ENCODE results near the gene TMEM181. TPM values are rescaled to one million over a fixed set of nuclear protein-coding genes. Genes with fewer than 3 reads are reported as not detected.
"Not testable (repeated sequence)": the region's sequence is repeated elsewhere in the genome, so short reads cannot be mapped to it uniquely, and the experiment has no call there.

Gene TMEM181
- total RNA-seq, 1 experiment from 2014 or later, result 41.3 TPM

GRCh38 chr6:158618289-158618688 lies 58.4 kb downstream of the TMEM181 start:
- peaks cover 35% of the 10 kb centered on the region for H3K36me3 ChIP-seq
- H3K9me3 ChIP-seq (replicated peaks); H3K27ac ChIP-seq; H3K27me3 ChIP-seq (replicated peaks); H3K4me1 ChIP-seq (replicated peaks); DNase-seq (ENCODE audit: low read depth in 1 of 2, low spot score in 2 of 2); H3K4me3 ChIP-seq: not testable (repeated sequence)

- Histone ChIP-seq H3K4me3 (no peak overlapping the region), H3K4me1 (replicated peaks) (no peaks in the 10 kb centered on the region), H3K27me3 (replicated peaks) (no peaks in the 10 kb centered on the region), H3K9me3 (replicated peaks) (no peaks in the 10 kb centered on the region), H3K27ac (no peak overlapping the region), H3K36me3 (peaks cover 37% of the 10 kb centered on the region)
- no peak for DNase-seq (ENCODE audit: low read depth in 1 of 2, low spot score in 2 of 2)
Observed at GRCh38 chr6:158619922-158620801, 60.3 kb downstream of the TMEM181 start.

GRCh38 chr6:158620963-158621693 lies 61.2 kb downstream of the TMEM181 start:
- H3K4me1 ChIP-seq (replicated peaks), result no peaks in the 10 kb centered on the region
- no peak for DNase-seq (ENCODE audit: low read depth in 1 of 2, low spot score in 2 of 2)
- no peak overlapping the region for H3K4me3 ChIP-seq
- H3K9me3 ChIP-seq (replicated peaks), result no peaks in the 10 kb centered on the region
- H3K27me3 ChIP-seq (replicated peaks), result no peaks in the 10 kb centered on the region
- H3K36me3 ChIP-seq, result peaks cover 36% of the 10 kb centered on the region
- no peak overlapping the region for H3K27ac ChIP-seq

GRCh38 chr6:158621694-158622544 lies 62.0 kb downstream of the TMEM181 start:
- Histone ChIP-seq H3K27me3 (replicated peaks) (no peaks in the 10 kb centered on the region), H3K4me1 (replicated peaks) (no peaks in the 10 kb centered on the region), H3K4me3 (no peak overlapping the region), H3K36me3 (peaks cover 40% of the 10 kb centered on the region), H3K27ac (no peak overlapping the region), H3K9me3 (replicated peaks) (no peaks in the 10 kb centered on the region)
- no peak for DNase-seq (ENCODE audit: low read depth in 1 of 2, low spot score in 2 of 2)

GRCh38 chr6:158622545-158623190 lies 62.8 kb downstream of the TMEM181 start:
- Histone ChIP-seq H3K4me1 (replicated peaks) (no peaks in the 10 kb centered on the region), H3K9me3 (replicated peaks) (no peaks in the 10 kb centered on the region), H3K36me3 (peaks cover 45% of the 10 kb centered on the region), H3K27ac (no peak overlapping the region), H3K27me3 (replicated peaks) (no peaks in the 10 kb centered on the region), H3K4me3 (no peak overlapping the region)
- no peak for DNase-seq (ENCODE audit: low read depth in 1 of 2, low spot score in 2 of 2)

- DNase-seq (ENCODE audit: low read depth in 1 of 2, low spot score in 2 of 2), result no peak
- H3K9me3 ChIP-seq (replicated peaks), result no peaks in the 10 kb centered on the region
- no peaks in the 10 kb centered on the region for H3K4me1 ChIP-seq (replicated peaks)
- H3K36me3 ChIP-seq, result peaks cover 50% of the 10 kb centered on the region
- no peaks in the 10 kb centered on the region for H3K27me3 ChIP-seq (replicated peaks)
- no peak overlapping the region for H3K27ac ChIP-seq
- no peak overlapping the region for H3K4me3 ChIP-seq
Observed at GRCh38 chr6:158624684-158625682, 65.1 kb downstream of the TMEM181 start.

DNA sequence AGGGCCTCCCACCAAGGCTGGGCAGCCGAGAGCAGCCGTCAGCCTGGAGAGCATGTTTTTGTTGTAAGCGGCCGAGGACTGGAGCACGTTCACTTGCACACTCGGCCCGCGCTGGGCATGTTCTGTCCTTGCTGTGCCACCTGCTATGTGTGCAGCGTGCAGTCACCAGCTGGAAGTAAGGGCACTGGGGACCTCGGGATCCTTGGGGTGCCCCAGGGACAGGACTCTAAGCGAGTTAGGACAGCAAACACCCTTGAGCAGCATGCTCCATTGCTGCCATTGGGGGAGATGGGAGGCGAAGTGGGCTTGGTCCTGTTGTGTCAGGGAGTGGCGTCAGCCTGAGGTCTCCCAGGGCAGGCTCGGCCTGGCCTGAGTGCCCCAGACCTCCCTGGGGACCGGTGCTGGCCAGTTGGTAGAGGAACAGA lies 66.0 kb downstream of the TMEM181 start:
- Histone ChIP-seq H3K36me3 (peaks cover 55% of the 10 kb centered on the region), H3K4me1 (replicated peaks) (peaks cover 2% of the 10 kb centered on the region), H3K9me3 (replicated peaks) (no peaks in the 10 kb centered on the region)

DNA sequence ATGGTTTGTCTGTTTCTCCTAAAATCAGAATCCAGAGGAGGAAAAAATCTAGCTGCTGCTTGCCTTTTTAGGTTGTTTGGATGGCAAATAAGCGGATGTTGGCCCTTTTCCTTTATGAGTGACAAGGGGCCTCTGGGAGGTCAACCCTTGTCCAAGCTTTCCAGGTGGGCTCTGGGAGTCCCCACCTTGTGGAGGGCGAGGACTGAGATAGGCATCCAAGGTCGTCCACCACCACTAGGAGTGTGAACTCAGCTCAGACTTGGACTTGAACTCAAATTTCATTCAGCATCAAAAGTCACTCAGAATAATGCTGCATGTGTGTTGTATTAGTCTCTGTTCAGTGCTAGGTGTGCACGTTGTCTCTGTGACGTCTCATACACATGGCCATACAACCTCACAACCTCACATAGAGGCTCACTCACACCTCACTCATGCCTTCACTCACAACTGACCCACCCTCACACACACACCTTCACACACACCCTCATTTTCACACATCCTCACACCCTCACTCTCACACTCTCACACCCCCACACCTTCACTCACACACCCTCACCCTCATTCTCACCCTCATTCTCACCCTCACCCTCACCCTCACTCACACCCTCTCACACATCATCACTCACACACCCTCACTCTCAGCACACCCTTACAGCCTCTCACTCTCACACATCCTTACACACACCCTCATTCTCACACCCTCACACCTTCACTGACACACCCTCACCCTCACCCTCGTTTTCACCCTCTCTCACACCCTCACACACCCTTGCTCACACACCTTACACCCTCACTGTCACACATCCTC lies 66.7 kb downstream of the TMEM181 start:
- no peak overlapping the region for H3K27ac ChIP-seq
- H3K4me1 ChIP-seq (replicated peaks), result peaks cover 9% of the 10 kb centered on the region
- H3K36me3 ChIP-seq, result peaks cover 57% of the 10 kb centered on the region
- no peaks in the 10 kb centered on the region for H3K9me3 ChIP-seq (replicated peaks)
- H3K4me3 ChIP-seq, result no peak overlapping the region
- no peak for DNase-seq (ENCODE audit: low read depth in 1 of 2, low spot score in 2 of 2)
- no peaks in the 10 kb centered on the region for H3K27me3 ChIP-seq (replicated peaks)

More for the DNA sequence above, 66.0 kb downstream of the TMEM181 start:
- H3K27me3 ChIP-seq (replicated peaks), result no peaks in the 10 kb centered on the region
- H3K4me3 ChIP-seq, result no peak overlapping the region
- no peak overlapping the region for H3K27ac ChIP-seq
- DNase-seq (ENCODE audit: low read depth in 1 of 2, low spot score in 2 of 2), result no peak

DNA sequence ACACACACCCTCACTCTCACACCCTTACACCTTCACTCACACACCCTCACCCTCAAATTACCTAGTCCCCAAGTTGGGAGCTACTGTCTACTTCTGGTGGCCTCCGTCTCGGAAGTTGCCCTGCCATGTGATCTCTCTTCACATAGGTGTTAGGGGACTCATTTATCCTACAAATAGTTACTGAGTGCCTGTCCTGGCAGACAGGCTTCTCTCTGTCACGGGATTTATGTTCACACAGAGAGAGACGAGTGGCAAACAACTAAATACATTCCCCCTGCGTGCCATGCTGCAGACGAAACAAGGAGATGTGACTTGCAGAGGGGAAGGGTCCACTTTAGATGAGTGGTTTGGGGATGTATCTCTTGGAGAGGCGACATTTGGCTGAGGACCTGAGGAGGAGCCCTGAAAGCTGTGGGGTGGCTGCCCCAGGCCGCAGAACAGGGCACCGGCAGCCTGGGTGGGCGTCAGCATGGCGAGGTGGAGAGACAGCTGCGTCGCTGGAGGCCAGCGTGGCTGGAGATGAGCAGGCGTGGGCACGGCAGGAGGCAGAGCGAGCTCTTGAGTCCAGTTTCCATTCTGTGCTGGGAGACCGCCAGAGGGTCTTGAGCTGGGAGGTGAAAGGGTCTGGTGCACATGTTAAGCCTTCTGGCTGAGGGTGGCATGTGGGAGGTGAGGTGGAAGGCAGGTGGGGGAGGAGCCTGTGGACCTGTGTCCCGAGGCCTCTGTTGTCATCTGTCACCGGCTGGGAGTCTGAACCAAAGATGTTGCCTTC lies 67.5 kb downstream of the TMEM181 start:
- Histone ChIP-seq H3K36me3 (peaks cover 51% of the 10 kb centered on the region), H3K4me3 (no peak overlapping the region), H3K27me3 (replicated peaks) (no peaks in the 10 kb centered on the region)

DNA sequence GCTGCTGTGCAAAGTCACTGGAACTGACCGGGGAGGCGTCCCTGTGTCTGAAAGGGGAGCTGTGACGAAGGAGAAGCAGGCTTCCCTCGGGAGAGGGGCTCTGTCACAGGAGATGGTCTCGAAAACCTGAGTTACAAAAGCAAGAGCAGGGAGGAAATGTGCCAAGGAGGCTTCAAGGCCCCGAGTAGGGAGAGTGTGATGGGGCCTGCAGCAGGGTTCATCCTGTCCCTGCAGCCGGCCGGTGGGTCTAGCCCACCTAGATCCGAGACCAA lies 68.0 kb downstream of the TMEM181 start:
- Histone ChIP-seq H3K9me3 (replicated peaks) (no peaks in the 10 kb centered on the region), H3K36me3 (peaks cover 49% of the 10 kb centered on the region), H3K27me3 (replicated peaks) (no peaks in the 10 kb centered on the region), H3K4me1 (replicated peaks) (peaks cover 20% of the 10 kb centered on the region), H3K4me3 (no peak overlapping the region), H3K27ac (no peak overlapping the region)
- no peak for DNase-seq (ENCODE audit: low read depth in 1 of 2, low spot score in 2 of 2)

More for the DNA sequence above, 67.5 kb downstream of the TMEM181 start:
- no peak overlapping the region for H3K27ac ChIP-seq
- peaks cover 17% of the 10 kb centered on the region for H3K4me1 ChIP-seq (replicated peaks)
- no peak for DNase-seq (ENCODE audit: low read depth in 1 of 2, low spot score in 2 of 2)
- no peaks in the 10 kb centered on the region for H3K9me3 ChIP-seq (replicated peaks)

DNA sequence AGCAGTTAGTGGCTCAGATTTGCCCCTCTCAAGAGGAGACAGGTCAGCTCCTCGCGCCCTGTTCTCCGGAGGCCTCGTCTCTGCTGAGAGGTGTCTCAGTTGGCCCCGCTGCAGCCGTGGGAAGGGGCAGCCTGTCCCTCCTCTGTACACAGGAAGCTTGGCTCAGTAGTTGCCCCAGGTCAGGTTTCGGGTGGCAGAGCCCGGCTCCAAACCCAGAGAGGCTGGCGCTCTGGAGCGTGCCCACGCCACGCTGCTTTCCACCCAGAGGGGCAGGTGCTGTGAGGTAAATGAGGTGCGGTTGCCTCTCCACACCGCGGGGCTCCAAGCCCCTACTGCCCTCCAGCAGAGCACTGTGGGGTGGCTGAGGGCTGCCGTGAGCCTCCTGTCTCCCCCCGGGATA lies 68.7 kb downstream of the TMEM181 start:
- Histone ChIP-seq H3K36me3 (peaks cover 53% of the 10 kb centered on the region), H3K27ac (no peak overlapping the region), H3K9me3 (replicated peaks) (no peaks in the 10 kb centered on the region), H3K4me3 (no peak overlapping the region), H3K4me1 (replicated peaks) (peaks cover 20% of the 10 kb centered on the region), H3K27me3 (replicated peaks) (no peaks in the 10 kb centered on the region)
- DNase-seq (ENCODE audit: low read depth in 1 of 2, low spot score in 2 of 2), result no peak

Data from SJSA1 (cell line).